Naive thymus-derived CD8-positive, alpha-beta T cell (primary cell): ENCODE results near the gene TOR4A. TPM values are rescaled to one million over a fixed set of nuclear protein-coding genes. Genes with fewer than 3 reads are reported as not detected.
"Not testable (repeated sequence)": the region's sequence is repeated elsewhere in the genome, so short reads cannot be mapped to it uniquely, and the experiment has no call there.

Source experiments
- ATAC-seq, 2 donors: fragments of 150-1000 bp; cut with Tn5 transposase in 1 of 2; sonication (Bioruptor Pico), chemical (Tn5 transposase) in 1 of 2; 1 replicate in 1 of 2; 2 replicates in 1 of 2; pipeline ENCODE4 v1.10.0; 2021; ENCODE audit warnings: mild to moderate bottlenecking in 2 of 2, moderate library complexity in 2 of 2
- POLR2A ChIA-PET: fragments of 350-600 bp; sonication (Branson Sonifier 250); formaldehyde crosslinking; loops from one replicate; lab custom pipeline; 2021; ENCODE audit warnings: antibody characterized with exemption; lab: Charles Lee
- DNase-seq, 10 donors: peaks; one replicate each; pipeline versions ENCODE4 v3.0.0 to v3.0.0-alpha.2; 2020 to 2022
- H3K27ac Mint-ChIP-seq, 10 donors: one replicate each; pipeline ENCODE4 v1.8.0; 2020 to 2022; ENCODE audit warnings: mild to moderate bottlenecking in 10 of 10, mixed read lengths in 10 of 10, moderate library complexity in 4 of 10, inconsistent platforms in 1 of 10
- H3K27me3 Mint-ChIP-seq, 5 donors: one replicate each; pipeline ENCODE4 v1.8.0; 2021 to 2022; ENCODE audit warnings: mixed read lengths in 5 of 5
- H3K36me3 Mint-ChIP-seq, 3 donors: one replicate each; pipeline ENCODE4 v1.8.0; 2020 to 2022; ENCODE audit warnings: mixed read lengths in 3 of 3, mild to moderate bottlenecking in 2 of 3, inconsistent platforms in 1 of 3
- H3K4me1 Mint-ChIP-seq, 4 donors: one replicate each; pipeline ENCODE4 v1.8.0; 2021 to 2022; ENCODE audit warnings: mixed read lengths in 4 of 4
- H3K4me3 Mint-ChIP-seq, 10 donors: one replicate each; pipeline ENCODE4 v1.8.0; 2020 to 2022; ENCODE audit warnings: mild to moderate bottlenecking in 10 of 10, mixed read lengths in 10 of 10, moderate library complexity in 6 of 10, inconsistent platforms in 1 of 10
- H3K9me3 Mint-ChIP-seq, 9 donors: one replicate each; pipeline ENCODE4 v1.8.0; 2020 to 2022; ENCODE audit warnings: mixed read lengths in 9 of 9, mild to moderate bottlenecking in 3 of 9, inconsistent platforms in 1 of 9, moderate library complexity in 1 of 9
- polyA plus RNA-seq, 3 donors: library from polyadenylated mRNA; unstranded; fragments of 300-500 nt; fragmentation: Illumina TruSeq; gene quantifications; one replicate each; pipeline ENCODE4 v1.2.3, GENCODE V29; 2021
- total RNA-seq, 8 experiments: library from RNA in 2 of 8; stranded (reverse) in 2 of 8; gene quantifications; one replicate each; pipeline ENCODE4 v1.2.3 and lab custom pipeline; 2021 to 2026

TOR4A gene
- total and polyA plus RNA-seq, 5 experiments from 2014 or later = 0.12 to 1.4 (median 0.53) TPM; not detected in 1

DNA sequence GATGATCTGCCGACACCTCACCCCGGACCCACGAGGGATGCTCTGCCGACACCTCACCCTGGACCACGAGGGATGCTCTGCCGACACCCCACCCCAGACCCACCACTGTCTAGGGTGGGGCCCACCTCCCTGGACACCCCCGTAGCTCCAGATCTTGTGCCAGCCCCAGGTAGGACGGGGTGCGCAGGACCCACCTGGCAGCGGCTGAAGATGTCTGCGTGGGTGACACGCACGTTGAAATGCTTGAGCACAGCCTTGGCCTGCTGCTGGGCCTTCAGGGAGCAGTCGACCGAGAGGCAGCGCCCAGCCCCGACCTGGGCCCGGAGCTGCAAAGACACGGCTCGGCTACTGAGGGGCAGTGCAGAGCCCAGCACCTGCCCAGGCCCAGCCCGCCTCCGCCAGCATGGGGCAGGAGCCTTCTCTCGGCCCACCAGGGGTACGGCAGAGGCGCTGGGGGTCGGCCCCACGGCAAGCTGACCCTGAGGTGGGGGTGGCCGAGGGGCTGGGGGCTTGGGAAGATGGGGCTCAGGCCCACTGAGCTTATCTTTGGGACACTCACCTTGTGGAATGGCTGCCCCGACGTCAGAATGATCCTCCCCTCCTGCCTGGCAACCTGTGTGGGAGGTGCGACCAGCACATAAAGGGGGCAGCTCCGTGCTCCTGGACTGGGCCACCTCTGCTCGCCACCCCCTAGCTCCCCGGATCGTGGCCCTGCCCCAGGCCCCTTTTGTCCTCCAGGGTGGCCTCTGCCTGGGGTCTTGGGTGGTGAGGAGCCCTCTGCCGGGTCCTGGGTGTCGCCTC lies 46.2 kb downstream of the TOR4A start:
- no peak overlapping the region for H3K4me3 Mint-ChIP-seq
- POLR2A ChIA-PET = no interaction called here
- ATAC-seq = no peak
- H3K36me3 Mint-ChIP-seq = no peaks in the 10 kb centered on the region
- peak overlapping the region in 1 of 10 donors; percentile 27 for H3K27ac Mint-ChIP-seq
- peaks cover 0 to 4% (median 0%) of the 10 kb centered on the region in 9 donors for H3K9me3 Mint-ChIP-seq
- H3K27me3 Mint-ChIP-seq = peaks cover 0 to 20% (median 3%) of the 10 kb centered on the region in 5 donors
- peaks cover 9 to 27% (median 19%) of the 10 kb centered on the region in 4 donors for H3K4me1 Mint-ChIP-seq
- DNase-seq = no peak

DNA sequence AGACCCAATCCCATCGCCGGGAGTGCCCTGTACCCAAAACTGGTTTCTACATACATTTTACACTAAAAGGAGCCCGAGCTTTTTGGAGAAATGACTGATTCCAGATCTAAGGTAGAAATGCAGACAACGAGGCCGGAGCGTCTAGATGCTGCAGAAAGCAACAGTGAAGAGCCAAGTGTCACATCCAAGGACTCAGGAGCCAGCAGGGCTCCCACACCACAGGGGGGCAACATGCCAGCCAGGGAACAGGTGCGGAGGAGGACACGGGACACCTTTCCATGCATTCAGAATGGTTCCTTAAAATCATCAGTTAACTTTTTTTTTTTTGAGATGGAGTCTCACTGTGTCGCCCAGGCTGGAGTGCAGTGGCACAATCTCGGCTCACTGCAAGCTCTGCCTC lies 47.6 kb downstream of the TOR4A start:
- DNase-seq (no peak), ATAC-seq (no peak)
- H3K27ac Mint-ChIP-seq = no peak overlapping the region
- POLR2A ChIA-PET = interaction anchor here (0.7 kb wide), 1 partner anchor 562 kb away, joined by 5 read pairs; no protein-coding TSS in a partner anchor
- H3K9me3 Mint-ChIP-seq = peaks cover 0 to 4% (median 0%) of the 10 kb centered on the region in 9 donors
- no peaks in the 10 kb centered on the region for H3K36me3 Mint-ChIP-seq
- peaks cover 0 to 17% (median 3%) of the 10 kb centered on the region in 5 donors for H3K27me3 Mint-ChIP-seq
- H3K4me1 Mint-ChIP-seq = peaks cover 9 to 23% (median 16%) of the 10 kb centered on the region in 4 donors
- H3K4me3 Mint-ChIP-seq = no peak overlapping the region

DNA sequence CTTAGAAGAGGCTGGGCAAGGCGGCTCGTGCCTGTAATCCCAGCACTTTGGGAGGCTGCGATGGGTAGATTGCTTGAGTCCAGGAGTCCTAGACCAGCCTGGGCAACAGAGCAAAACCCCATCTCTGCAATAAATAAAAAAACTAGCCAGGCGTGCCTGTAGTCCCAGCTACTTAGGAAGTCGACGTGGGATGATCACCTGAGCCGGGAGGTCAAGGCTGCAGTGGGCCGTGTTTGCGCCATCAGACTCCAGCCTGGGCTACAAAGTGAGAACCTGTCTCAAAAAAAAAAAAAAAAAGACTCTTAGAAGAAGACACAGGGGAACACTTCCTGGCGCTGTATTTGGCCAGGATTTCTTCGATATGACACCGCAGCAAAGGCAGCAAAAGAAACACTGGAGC lies 48.3 kb downstream of the TOR4A start:
- Mint-ChIP-seq H3K4me1 (peaks cover 6 to 18% (median 12%) of the 10 kb centered on the region in 4 donors), H3K27me3 (peaks cover 0 to 17% (median 3%) of the 10 kb centered on the region in 5 donors), H3K27ac (peak overlapping the region in 1 of 10 donors; percentile 80), H3K36me3 (no peaks in the 10 kb centered on the region), H3K4me3 (no peak overlapping the region), H3K9me3 (peaks cover 0 to 4% (median 0%) of the 10 kb centered on the region in 9 donors)
- POLR2A ChIA-PET = interaction anchor here (0.7 kb wide), 2 partner anchors 19 to 563 kb away, joined by 4 to 5 read pairs; no protein-coding TSS in a partner anchor
- no peak for ATAC-seq
- no peak for DNase-seq

DNA sequence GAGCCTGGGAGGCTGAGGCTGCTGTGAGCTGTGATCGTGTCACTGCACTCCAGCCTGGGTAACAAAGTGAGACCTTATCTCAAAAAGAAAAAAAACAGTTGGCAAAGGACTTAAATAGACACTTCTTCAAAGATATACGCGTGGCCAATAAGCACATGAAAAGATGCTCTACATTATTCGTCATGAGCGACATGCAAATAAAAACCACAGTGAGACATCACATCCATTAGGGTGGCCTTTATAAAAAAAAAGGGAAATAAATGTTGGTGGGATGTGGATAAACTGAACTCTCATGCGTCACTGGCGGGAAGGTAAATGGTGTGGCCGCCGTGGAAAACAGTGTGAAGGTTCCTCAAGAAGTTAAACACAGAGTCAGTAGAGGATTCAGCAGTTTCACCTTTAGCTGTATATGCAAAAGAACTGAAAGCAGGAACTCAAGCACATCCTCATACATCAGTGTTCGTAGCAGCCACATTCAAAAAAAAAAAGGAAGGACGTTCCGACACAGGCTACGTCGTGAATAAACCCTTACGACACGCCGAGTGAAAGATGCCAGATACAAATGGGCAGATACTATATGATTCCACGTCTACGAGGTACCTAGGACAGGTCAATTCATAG lies 49.0 kb downstream of the TOR4A start:
- ATAC-seq (peak; percentile 84 to 91), DNase-seq (no peak)
- Mint-ChIP-seq H3K9me3 (peaks cover 0 to 4% (median 0%) of the 10 kb centered on the region in 9 donors), H3K36me3 (no peaks in the 10 kb centered on the region), H3K27me3 (peaks cover 0 to 17% (median 3%) of the 10 kb centered on the region in 5 donors), H3K4me3 (peak overlapping the region in 9 of 10 donors; percentile 14 to 87 (median 65)), H3K4me1 (peaks cover 6 to 18% (median 11%) of the 10 kb centered on the region in 4 donors), H3K27ac (peak overlapping the region in 7 of 10 donors; percentile 7 to 83 (median 30))
- POLR2A ChIA-PET = interaction anchor here (1.0 kb wide), 1 partner anchor 10 kb away, joined by 4 read pairs; no protein-coding TSS in a partner anchor

DNA sequence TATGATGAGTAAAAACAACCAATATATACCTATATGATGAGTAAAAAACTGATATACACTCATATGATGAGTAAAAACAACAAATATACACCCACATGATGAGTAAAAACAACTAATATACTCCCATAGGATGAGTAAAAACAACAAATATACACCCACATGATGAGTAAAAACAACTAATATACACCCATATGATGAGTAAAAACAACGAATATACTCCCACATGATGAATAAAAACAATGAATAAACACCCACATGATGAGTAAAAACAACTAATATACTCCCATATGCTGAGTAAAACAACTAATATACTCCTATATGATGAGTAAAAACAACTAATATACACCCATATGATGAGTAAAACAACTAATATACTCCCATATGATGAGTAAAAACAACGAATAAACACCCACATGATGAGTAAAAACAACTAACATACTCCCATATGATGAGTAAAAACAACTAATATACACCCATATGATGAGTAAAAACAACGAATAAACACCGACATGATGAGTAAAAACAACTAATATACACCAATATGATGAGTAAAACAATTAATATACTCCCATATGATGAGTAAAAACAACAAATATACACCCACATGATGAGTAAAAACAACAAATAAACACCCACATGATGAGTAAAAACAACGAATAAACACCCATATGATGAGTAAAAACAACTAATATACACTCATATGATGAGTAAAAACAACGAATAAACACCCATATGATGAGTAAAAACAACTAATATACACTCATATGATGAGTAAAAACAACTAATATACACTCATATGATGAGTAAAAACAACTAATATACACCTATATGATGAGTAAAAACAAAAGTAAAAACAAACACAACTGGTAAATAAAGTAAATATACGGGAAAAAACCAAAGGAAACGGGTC lies 50.4 kb downstream of the TOR4A start:
- POLR2A ChIA-PET, ATAC-seq, H3K4me3 Mint-ChIP-seq, H3K36me3 Mint-ChIP-seq, H3K9me3 Mint-ChIP-seq: not testable (repeated sequence)
- H3K27ac Mint-ChIP-seq = peak overlapping the region in 1 of 10 donors; percentile 80
- H3K4me1 Mint-ChIP-seq = peaks cover 5 to 17% (median 11%) of the 10 kb centered on the region in 4 donors
- peak in 1 of 10 donors; percentile 65 for DNase-seq
- H3K27me3 Mint-ChIP-seq = peaks cover 0 to 17% (median 3%) of the 10 kb centered on the region in 5 donors

DNA sequence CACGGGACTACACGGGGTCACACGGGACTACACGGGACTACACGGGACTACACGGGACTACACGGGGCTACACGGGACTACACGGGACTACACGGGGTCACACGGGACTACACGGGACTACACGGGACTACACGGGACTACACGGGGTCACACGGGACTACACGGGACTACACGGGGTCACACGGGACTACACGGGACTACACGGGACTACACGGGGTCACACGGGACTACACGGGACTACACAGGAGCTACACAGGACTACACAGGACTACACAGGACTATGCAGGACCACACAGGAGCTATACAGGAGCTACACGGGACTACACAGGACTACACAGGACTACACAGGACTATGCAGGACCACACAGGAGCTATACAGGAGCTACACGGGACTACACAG lies 52.1 kb downstream of the TOR4A start:
- H3K36me3 Mint-ChIP-seq, ATAC-seq, H3K9me3 Mint-ChIP-seq, POLR2A ChIA-PET, H3K27ac Mint-ChIP-seq, H3K4me3 Mint-ChIP-seq, DNase-seq: not testable (repeated sequence)
- Mint-ChIP-seq H3K4me1 (peaks cover 5 to 17% (median 11%) of the 10 kb centered on the region in 4 donors), H3K27me3 (peaks cover 0 to 14% (median 3%) of the 10 kb centered on the region in 5 donors)

DNA sequence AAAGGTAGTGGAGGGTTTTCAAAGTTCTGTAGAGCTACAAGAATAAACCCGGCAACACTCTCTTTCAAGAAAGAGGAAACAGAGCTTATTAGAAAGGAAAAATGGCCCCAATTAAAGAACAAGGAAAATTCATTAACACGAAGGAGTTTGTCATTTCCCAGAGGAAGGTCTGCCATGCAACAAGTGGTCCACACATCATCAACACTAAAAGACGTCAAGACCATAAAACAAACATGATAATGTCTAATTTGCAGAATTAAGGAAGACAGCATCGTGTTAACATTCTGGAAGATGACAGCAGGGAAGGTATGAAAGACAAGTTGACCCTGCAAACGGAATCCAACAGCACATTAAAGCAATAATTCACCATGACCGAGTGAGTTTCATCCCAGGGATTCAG lies 53.2 kb downstream of the TOR4A start:
- no peak overlapping the region for H3K4me3 Mint-ChIP-seq
- POLR2A ChIA-PET = no interaction called here
- ATAC-seq = no peak

DNA sequence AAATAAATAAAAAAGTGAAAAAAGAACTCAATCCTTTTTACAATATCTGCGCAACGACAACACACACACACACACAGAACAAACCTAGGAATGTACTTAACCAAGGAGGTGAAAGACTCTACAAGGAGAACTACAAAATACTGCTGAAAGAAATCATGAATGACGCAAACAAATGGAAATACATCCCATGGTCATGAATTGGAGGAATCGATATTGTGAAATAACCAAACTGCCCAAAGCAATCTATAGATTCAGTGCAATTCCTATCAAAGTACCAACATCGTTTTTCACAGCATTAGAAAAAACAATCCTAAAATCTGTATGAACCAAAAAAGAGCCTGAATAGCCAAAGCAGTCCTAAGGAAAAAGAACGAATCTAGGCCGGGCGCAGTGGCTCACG lies 54.4 kb downstream of the TOR4A start:
- Mint-ChIP-seq H3K27me3 (peaks cover 0 to 4% (median under 1%) of the 10 kb centered on the region in 5 donors), H3K36me3 (peaks cover 6 to 10% (median 9%) of the 10 kb centered on the region in 3 donors), H3K4me3 (no peak overlapping the region), H3K27ac (no peak overlapping the region), H3K9me3 (peaks cover 0 to 14% (median 3%) of the 10 kb centered on the region in 9 donors), H3K4me1 (peaks cover 0 to 4% (median 3%) of the 10 kb centered on the region in 4 donors)
- ATAC-seq = no peak
- no peak for DNase-seq
- POLR2A ChIA-PET = no interaction called here

More for the DNA sequence above, 53.2 kb downstream of the TOR4A start:
- Mint-ChIP-seq H3K27me3 (peaks cover 0 to 11% (median 3%) of the 10 kb centered on the region in 5 donors), H3K9me3 (peaks cover 0 to 4% (median under 1%) of the 10 kb centered on the region in 9 donors), H3K36me3 (peaks cover under 1 to 5% (median 3%) of the 10 kb centered on the region in 3 donors), H3K4me1 (peaks cover 5 to 16% (median 11%) of the 10 kb centered on the region in 4 donors), H3K27ac (peak overlapping the region in 1 of 10 donors; percentile 23)
- no peak for DNase-seq

Other genes starting within 250 kb of the TOR4A start
- gene ABCA2, start 249.5 kb upstream of the TOR4A start, total RNA-seq = 10 to 100 TPM; 37.0 to 41.5 TPM
- gene ABCA2, start 249.5 kb upstream of the TOR4A start, polyA plus RNA-seq = 1 to 10 TPM; 3.9 to 9.4 (median 4.7) TPM
- gene FUT7, start 245.6 kb upstream of the TOR4A start, total RNA-seq = under 1 TPM in 1 of 2 experiments, not detected in 1; 0.13 TPM
- gene FUT7, start 245.6 kb upstream of the TOR4A start, polyA plus RNA-seq = 1 to 10 TPM; 1.2 to 1.6 (median 1.6) TPM
- 1 to 10 TPM; 2.8 to 4.3 TPM for gene NPDC1, start 231.5 kb upstream of the TOR4A start, total RNA-seq
- 1 to 10 TPM; 2.1 to 9.3 (median 4.2) TPM for gene NPDC1, start 231.5 kb upstream of the TOR4A start, polyA plus RNA-seq
- gene ENTPD2, start 223.7 kb upstream of the TOR4A start, total RNA-seq = not detected
- not detected for gene ENTPD2, start 223.7 kb upstream of the TOR4A start, polyA plus RNA-seq
- under 1 TPM; 0.27 to 0.44 TPM for gene SAPCD2, start 207.2 kb upstream of the TOR4A start, total RNA-seq
- under 1 TPM in 2 of 3 donors, not detected in 1; 0.23 to 0.27 TPM for gene SAPCD2, start 207.2 kb upstream of the TOR4A start, polyA plus RNA-seq
- 10 to 100 TPM; 25.2 to 28.7 TPM for gene UAP1L1, start 200.2 kb upstream of the TOR4A start, total RNA-seq
- 1 to 10 TPM; 2.3 to 7.8 (median 2.8) TPM for gene UAP1L1, start 200.2 kb upstream of the TOR4A start, polyA plus RNA-seq
- gene MAN1B1, start 190.7 kb upstream of the TOR4A start, total RNA-seq = 10 to 100 TPM; 66.9 to 73.2 TPM
- 10 to 100 TPM; 30.6 to 46.6 (median 38.3) TPM for gene MAN1B1, start 190.7 kb upstream of the TOR4A start, polyA plus RNA-seq
- gene DPP7, start 163.0 kb upstream of the TOR4A start, total RNA-seq = 100 to 1,000 TPM; 278 to 298 TPM
- gene DPP7, start 163.0 kb upstream of the TOR4A start, polyA plus RNA-seq = 100 to 1,000 TPM in 2 of 3 donors, 10 to 100 TPM in 1; 98.7 to 126 (median 121) TPM
- not detected for gene GRIN1, start 138.6 kb upstream of the TOR4A start, total RNA-seq
- gene GRIN1, start 138.6 kb upstream of the TOR4A start, polyA plus RNA-seq = not detected
- gene LRRC26, start 107.7 kb upstream of the TOR4A start, total RNA-seq = not detected
- gene LRRC26, start 107.7 kb upstream of the TOR4A start, polyA plus RNA-seq = not detected
- gene TMEM210, start 105.7 kb upstream of the TOR4A start, total RNA-seq = not detected
- gene TMEM210, start 105.7 kb upstream of the TOR4A start, polyA plus RNA-seq = not detected
- 100 to 1,000 TPM; 143 to 146 TPM for gene ANAPC2, start 89.2 kb upstream of the TOR4A start, total RNA-seq
- 1 to 10 TPM; 3.4 to 5.9 (median 4.3) TPM for gene ANAPC2, start 89.2 kb upstream of the TOR4A start, polyA plus RNA-seq
- gene SSNA1, start 89.0 kb upstream of the TOR4A start, total RNA-seq = 10 to 100 TPM; 39.2 to 43.4 TPM
- 100 to 1,000 TPM in 2 of 3 donors, 10 to 100 TPM in 1; 97.8 to 123 (median 119) TPM for gene SSNA1, start 89.0 kb upstream of the TOR4A start, polyA plus RNA-seq
- 10 to 100 TPM; 10.1 TPM for gene TPRN, start 77.0 kb upstream of the TOR4A start, total RNA-seq
- gene TPRN, start 77.0 kb upstream of the TOR4A start, polyA plus RNA-seq = under 1 TPM; 0.15 to 0.42 (median 0.39) TPM
- gene TMEM203, start 72.1 kb upstream of the TOR4A start, total RNA-seq = 10 to 100 TPM; 42.7 to 43.0 TPM
- 100 to 1,000 TPM; 128 to 163 (median 155) TPM for gene TMEM203, start 72.1 kb upstream of the TOR4A start, polyA plus RNA-seq
- gene NDOR1, start 72.0 kb upstream of the TOR4A start, total RNA-seq = 10 to 100 TPM; 35.0 to 39.8 TPM
- gene NDOR1, start 72.0 kb upstream of the TOR4A start, polyA plus RNA-seq = 1 to 10 TPM; 2.4 to 9.5 (median 5.7) TPM
- gene RNF208, start 55.5 kb upstream of the TOR4A start, total RNA-seq = 1 to 10 TPM in 1 of 2 experiments, under 1 TPM in 1; 0.91 to 1.7 TPM
- gene RNF208, start 55.5 kb upstream of the TOR4A start, polyA plus RNA-seq = not detected
- gene CYSRT1, start 52.6 kb upstream of the TOR4A start, total RNA-seq = under 1 TPM; 0.30 to 0.47 TPM
- gene CYSRT1, start 52.6 kb upstream of the TOR4A start, polyA plus RNA-seq = not detected
- gene RNF224, start 50.2 kb upstream of the TOR4A start, total RNA-seq = under 1 TPM in 1 of 2 experiments, not detected in 1; 0.21 TPM
- not detected for gene RNF224, start 50.2 kb upstream of the TOR4A start, polyA plus RNA-seq
- not detected for gene SLC34A3, start 46.8 kb upstream of the TOR4A start, total RNA-seq
- gene SLC34A3, start 46.8 kb upstream of the TOR4A start, polyA plus RNA-seq = not detected
- gene TUBB4B, start 36.4 kb upstream of the TOR4A start, total RNA-seq = 10 to 100 TPM; 60.2 TPM
- 10 to 100 TPM; 10.8 to 23.4 (median 22.5) TPM for gene TUBB4B, start 36.4 kb upstream of the TOR4A start, polyA plus RNA-seq
- gene STPG3, start 26.4 kb upstream of the TOR4A start, total RNA-seq = not detected
- gene STPG3, start 26.4 kb upstream of the TOR4A start, polyA plus RNA-seq = not detected
- 10 to 100 TPM; 42.4 to 45.9 TPM for gene NELFB, start 22.4 kb upstream of the TOR4A start, total RNA-seq
- 10 to 100 TPM; 20.4 to 29.7 (median 25.0) TPM for gene NELFB, start 22.4 kb upstream of the TOR4A start, polyA plus RNA-seq
- gene NRARP, start 24.5 kb downstream of the TOR4A start, total RNA-seq = 1 to 10 TPM; 2.4 to 2.5 TPM
- not detected for gene NRARP, start 24.5 kb downstream of the TOR4A start, polyA plus RNA-seq
- 10 to 100 TPM; 26.4 to 28.3 TPM for gene EXD3, start 145.4 kb downstream of the TOR4A start, total RNA-seq
- gene EXD3, start 145.4 kb downstream of the TOR4A start, polyA plus RNA-seq = 1 to 10 TPM; 2.6 to 4.3 (median 3.9) TPM
- gene NOXA1, start 145.7 kb downstream of the TOR4A start, total RNA-seq = 1 to 10 TPM; 4.1 to 4.5 TPM
- 1 to 10 TPM in 2 of 3 donors, under 1 TPM in 1; 0.75 to 1.1 (median 1.1) TPM for gene NOXA1, start 145.7 kb downstream of the TOR4A start, polyA plus RNA-seq
- not detected for gene ENTPD8, start 163.6 kb downstream of the TOR4A start, total RNA-seq
- not detected for gene ENTPD8, start 163.6 kb downstream of the TOR4A start, polyA plus RNA-seq
- gene NSMF, start 181.6 kb downstream of the TOR4A start, total RNA-seq = 10 to 100 TPM; 19.1 to 19.3 TPM
- 10 to 100 TPM in 1 of 3 donors, 1 to 10 TPM in 2; 7.7 to 14.7 (median 8.2) TPM for gene NSMF, start 181.6 kb downstream of the TOR4A start, polyA plus RNA-seq